HG03139 (cell line): Measurements from ENCODE around the gene SH3BP5.
"Not testable (repeated sequence)": the region's sequence is repeated elsewhere in the genome, so short reads cannot be mapped to it uniquely, and the experiment has no call there.

ENCODE experiments used
- ATAC-seq: cut with Tn5 transposase; IDR thresholded peaks from one replicate; pipeline ENCODE4 v1.9.1; 2021; ENCODE audit not compliant: unreplicated experiment

The SH3BP5 gene

GRCh38 chr3:15332405-15333098 lies at the start of gene SH3BP5:
SH3BP5 (minus strand) TSS chr3:15332586; CDS start chr3:15332408, 178 bp downstream.
- ATAC-seq, result peak; percentile 82

- no peak for ATAC-seq
These were observed 48.8 kb upstream of the SH3BP5 start for GRCh38 chr3:15380980-15381890.

- ATAC-seq, result peak; percentile 73
These were observed 45.8 kb upstream of the SH3BP5 start for GRCh38 chr3:15377961-15378791.

- no peak for ATAC-seq
These were observed 43.1 kb upstream of the SH3BP5 start for GRCh38 chr3:15375461-15376000.

- no peak for ATAC-seq
These were observed 40.5 kb upstream of the SH3BP5 start for GRCh38 chr3:15372918-15373317.

GRCh38 chr3:15368561-15369135 lies 36.3 kb upstream of the SH3BP5 start:
- ATAC-seq, result no peak

- no peak for ATAC-seq
These were observed 34.7 kb upstream of the SH3BP5 start for GRCh38 chr3:15367059-15367458.

- ATAC-seq, result not testable (repeated sequence)
These were observed 31.7 kb upstream of the SH3BP5 start for GRCh38 chr3:15364078-15364477.

GRCh38 chr3:15361494-15362214 lies 29.3 kb upstream of the SH3BP5 start:
- peak; percentile 72 for ATAC-seq

- ATAC-seq, result no peak
These were observed 28.6 kb upstream of the SH3BP5 start for GRCh38 chr3:15360788-15361493.

GRCh38 chr3:15359677-15360397 lies 27.5 kb upstream of the SH3BP5 start:
- ATAC-seq, result no peak

GRCh38 chr3:15356651-15357061 lies 24.3 kb upstream of the SH3BP5 start:
- not testable (repeated sequence) for ATAC-seq

GRCh38 chr3:15356176-15356575 lies 23.8 kb upstream of the SH3BP5 start:
- ATAC-seq, result no peak

- ATAC-seq, result no peak
These were observed 22.7 kb upstream of the SH3BP5 start for GRCh38 chr3:15355086-15355485.

GRCh38 chr3:15354485-15354884 lies 22.1 kb upstream of the SH3BP5 start:
- no peak for ATAC-seq

GRCh38 chr3:15350141-15350540 lies 17.8 kb upstream of the SH3BP5 start:
- no peak for ATAC-seq

GRCh38 chr3:15349438-15349837 lies 17.1 kb upstream of the SH3BP5 start:
- not testable (repeated sequence) for ATAC-seq

- no peak for ATAC-seq
These were observed 15.9 kb upstream of the SH3BP5 start for GRCh38 chr3:15348246-15348645.

- no peak for ATAC-seq
These were observed 15.3 kb upstream of the SH3BP5 start for GRCh38 chr3:15347737-15348110.
